Measurements from ENCODE around the gene CRMP1. TPM values are rescaled to one million over a fixed set of nuclear protein-coding genes. Genes with fewer than 3 reads are reported as not detected.
"Not testable (repeated sequence)": the region's sequence is repeated elsewhere in the genome, so short reads cannot be mapped to it uniquely, and the experiment has no call there.

Gene CRMP1
- polyA plus RNA-seq, 1 donor: 69.3 TPM

- DNase-seq: no peak
These were observed 69.2 kb downstream of the CRMP1 start for GRCh38 chr4:5823542-5824211.

GRCh38 chr4:5822619-5823018 is 70.3 kb downstream of the CRMP1 start:
- DNase-seq: no peak

- no peak for DNase-seq
These were observed 71.1 kb downstream of the CRMP1 start for GRCh38 chr4:5821665-5822358.

GRCh38 chr4:5816851-5817375 is 76.0 kb downstream of the CRMP1 start:
- no peak for DNase-seq

- no peak for DNase-seq
These were observed 76.8 kb downstream of the CRMP1 start for GRCh38 chr4:5816101-5816500.

GRCh38 chr4:5815641-5816040 is 77.2 kb downstream of the CRMP1 start:
- peak; percentile 2 for DNase-seq

- DNase-seq: no peak
These were observed 78.5 kb downstream of the CRMP1 start for GRCh38 chr4:5814421-5814820.

GRCh38 chr4:5813882-5814255 is 79.0 kb downstream of the CRMP1 start:
- no peak for DNase-seq

GRCh38 chr4:5812506-5813229 is 80.2 kb downstream of the CRMP1 start:
- DNase-seq: peak; percentile 70

- not testable (repeated sequence) for DNase-seq
These were observed 80.8 kb downstream of the CRMP1 start for GRCh38 chr4:5812057-5812456.

GRCh38 chr4:5810770-5811430 is 82.0 kb downstream of the CRMP1 start:
- no peak for DNase-seq

GRCh38 chr4:5810151-5810550 is 82.7 kb downstream of the CRMP1 start:
- DNase-seq: no peak

GRCh38 chr4:5809216-5809776 is 83.6 kb downstream of the CRMP1 start:
- no peak for DNase-seq

GRCh38 chr4:5808081-5808741 is 84.7 kb downstream of the CRMP1 start:
- no peak for DNase-seq

GRCh38 chr4:5805270-5805669 is 87.6 kb downstream of the CRMP1 start:
- DNase-seq: no peak

- DNase-seq: no peak
These were observed 88.2 kb downstream of the CRMP1 start for GRCh38 chr4:5804656-5805055.

GRCh38 chr4:5802565-5802964 is 90.3 kb downstream of the CRMP1 start:
- DNase-seq: no peak

- no peak for DNase-seq
These were observed 91.2 kb downstream of the CRMP1 start for GRCh38 chr4:5801696-5802095.

- no peak for DNase-seq
These were observed 92.4 kb downstream of the CRMP1 start for GRCh38 chr4:5800496-5800895.

GRCh38 chr4:5799406-5799805 is 93.5 kb downstream of the CRMP1 start:
- no peak for DNase-seq

GRCh38 chr4:5798946-5799345 is 93.9 kb downstream of the CRMP1 start:
- DNase-seq: no peak

- no peak for DNase-seq
These were observed 94.4 kb downstream of the CRMP1 start for GRCh38 chr4:5798462-5798861.

Measured in left kidney (tissue), 2 donors.